ENCODE data around the gene PSMC1.
"Not testable (repeated sequence)": the region's sequence is repeated elsewhere in the genome, so short reads cannot be mapped to it uniquely, and the experiment has no call there.

Gene PSMC1

DNA sequence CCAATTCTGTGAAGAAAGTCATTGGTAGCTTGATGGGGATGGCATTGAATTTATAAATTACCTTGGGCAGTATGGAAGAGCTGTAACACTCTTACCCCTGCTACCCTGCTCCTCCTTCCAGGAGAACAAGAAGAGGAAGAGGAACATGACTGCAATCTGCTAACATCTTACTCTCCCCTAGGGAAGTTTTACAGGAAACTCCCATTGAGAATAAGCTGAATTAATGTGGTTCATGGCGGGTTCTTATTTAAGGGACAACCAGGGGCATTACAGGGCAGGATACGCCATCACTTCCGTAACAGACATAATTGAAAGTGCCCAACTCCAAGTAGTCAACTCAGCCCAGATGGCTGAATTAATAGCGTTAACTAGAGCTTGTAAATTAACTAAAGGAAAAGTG, 9.4 kb upstream of the PSMC1 start:
- Histone ChIP-seq H3K9me3 (ENCODE audit: low read length) (no peaks in the 10 kb centered on the region), H4K20me1 (ENCODE audit: insufficient read depth, low read length) (no peaks in the 10 kb centered on the region), H3F3A (ENCODE audit: insufficient read depth, low read length) (no peaks in the 10 kb centered on the region), H2AFZ (ENCODE audit: low read length) (no peak overlapping the region), H3K4me1 (ENCODE audit: insufficient read depth, low read length, severe bottlenecking) (no peaks in the 10 kb centered on the region), H3K9me2 (ENCODE audit: low read depth, low read length) (no peaks in the 10 kb centered on the region), H3K4me2 (ENCODE audit: low read length) (no peak overlapping the region), H3K9ac (ENCODE audit: low read length) (no peak overlapping the region), H3K27me3 (ENCODE audit: insufficient read depth, low read length) (no peaks in the 10 kb centered on the region; the same call in 1 of the 2 replicates), H3K79me2 (ENCODE audit: insufficient read depth, low read length) (no peaks in the 10 kb centered on the region), H3K27ac (ENCODE audit: low read depth, low read length, poor library complexity, severe bottlenecking) (no peak overlapping the region), H3K36me3 (ENCODE audit: insufficient read depth, low read length) (no peaks in the 10 kb centered on the region), H3K4me3 (ENCODE audit: low read depth, low read length, poor library complexity, severe bottlenecking) (no peak overlapping the region)
- TF ChIP-seq, protein P1, sequence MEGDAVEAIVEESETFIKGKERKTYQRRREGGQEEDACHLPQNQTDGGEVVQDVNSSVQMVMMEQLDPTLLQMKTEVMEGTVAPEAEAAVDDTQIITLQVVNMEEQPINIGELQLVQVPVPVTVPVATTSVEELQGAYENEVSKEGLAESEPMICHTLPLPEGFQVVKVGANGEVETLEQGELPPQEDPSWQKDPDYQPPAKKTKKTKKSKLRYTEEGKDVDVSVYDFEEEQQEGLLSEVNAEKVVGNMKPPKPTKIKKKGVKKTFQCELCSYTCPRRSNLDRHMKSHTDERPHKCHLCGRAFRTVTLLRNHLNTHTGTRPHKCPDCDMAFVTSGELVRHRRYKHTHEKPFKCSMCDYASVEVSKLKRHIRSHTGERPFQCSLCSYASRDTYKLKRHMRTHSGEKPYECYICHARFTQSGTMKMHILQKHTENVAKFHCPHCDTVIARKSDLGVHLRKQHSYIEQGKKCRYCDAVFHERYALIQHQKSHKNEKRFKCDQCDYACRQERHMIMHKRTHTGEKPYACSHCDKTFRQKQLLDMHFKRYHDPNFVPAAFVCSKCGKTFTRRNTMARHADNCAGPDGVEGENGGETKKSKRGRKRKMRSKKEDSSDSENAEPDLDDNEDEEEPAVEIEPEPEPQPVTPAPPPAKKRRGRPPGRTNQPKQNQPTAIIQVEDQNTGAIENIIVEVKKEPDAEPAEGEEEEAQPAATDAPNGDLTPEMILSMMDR (IDR thresholded peaks at IDR 0.05; ENCODE audit: low read length): no peak
- TF ChIP-seq EZH2 (IDR thresholded peaks at IDR 0.05; ENCODE audit: borderline replicate concordance, low read length): no peak

DNA sequence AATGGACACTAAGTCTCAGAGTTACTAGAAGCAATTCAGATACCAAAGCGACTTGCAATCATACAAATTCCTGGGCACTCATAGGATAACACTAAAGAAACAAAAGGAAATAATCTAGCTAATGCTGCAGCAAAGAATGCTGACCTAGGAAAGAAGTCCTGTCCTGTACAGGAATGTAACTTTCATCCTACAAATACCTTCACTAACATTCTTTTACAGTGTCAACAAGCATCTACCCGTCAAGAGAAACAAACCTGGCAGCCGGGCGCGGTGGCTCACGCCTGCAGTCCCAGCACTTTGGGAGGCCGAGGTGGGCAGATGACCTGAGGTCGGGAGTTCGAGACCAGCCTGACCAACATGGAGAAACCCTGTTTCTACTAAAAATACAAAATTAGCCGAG, 8.9 kb upstream of the PSMC1 start:
- not testable (repeated sequence) for H3K4me3 ChIP-seq (ENCODE audit: low read depth, low read length, poor library complexity, severe bottlenecking); H2AFZ ChIP-seq (ENCODE audit: low read length); H3K36me3 ChIP-seq (ENCODE audit: insufficient read depth, low read length); H4K20me1 ChIP-seq (ENCODE audit: insufficient read depth, low read length); H3F3A ChIP-seq (ENCODE audit: insufficient read depth, low read length); H3K9me2 ChIP-seq (ENCODE audit: low read depth, low read length); H3K9me3 ChIP-seq (ENCODE audit: low read length); H3K4me1 ChIP-seq (ENCODE audit: insufficient read depth, low read length, severe bottlenecking); H3K4me2 ChIP-seq (ENCODE audit: low read length); H3K27ac ChIP-seq (ENCODE audit: low read depth, low read length, poor library complexity, severe bottlenecking); H3K9ac ChIP-seq (ENCODE audit: low read length); H3K79me2 ChIP-seq (ENCODE audit: insufficient read depth, low read length); H3K27me3 ChIP-seq (ENCODE audit: insufficient read depth, low read length)

DNA sequence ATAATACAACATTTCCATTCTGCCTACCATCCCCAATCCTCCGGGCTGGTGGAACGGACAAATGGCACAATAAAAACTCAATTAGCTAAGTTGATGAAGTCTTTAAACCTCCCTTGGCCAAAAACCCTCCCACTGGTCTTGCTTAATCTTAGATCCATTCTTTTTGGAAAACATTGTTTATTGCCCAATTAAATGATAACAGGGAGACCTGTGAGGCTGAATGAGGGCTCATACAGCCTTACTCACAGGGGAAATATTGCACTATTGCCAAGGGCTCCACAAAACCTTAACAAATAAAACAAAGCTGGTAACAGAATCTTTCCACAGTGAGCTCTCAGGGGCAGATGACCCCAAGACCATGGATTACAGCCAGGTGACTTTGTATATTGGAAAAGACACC, 7.8 kb upstream of the PSMC1 start:
- no peaks in the 10 kb centered on the region; the same call in 1 of the 2 replicates for H3K27me3 ChIP-seq (ENCODE audit: insufficient read depth, low read length)
- no peak overlapping the region for H3K27ac ChIP-seq (ENCODE audit: low read depth, low read length, poor library complexity, severe bottlenecking)
- no peak for TF ChIP-seq EZH2 (IDR thresholded peaks at IDR 0.05; ENCODE audit: borderline replicate concordance, low read length)
- TF ChIP-seq, protein P1 (IDR thresholded peaks at IDR 0.05; ENCODE audit: low read length): no peak

DNA sequence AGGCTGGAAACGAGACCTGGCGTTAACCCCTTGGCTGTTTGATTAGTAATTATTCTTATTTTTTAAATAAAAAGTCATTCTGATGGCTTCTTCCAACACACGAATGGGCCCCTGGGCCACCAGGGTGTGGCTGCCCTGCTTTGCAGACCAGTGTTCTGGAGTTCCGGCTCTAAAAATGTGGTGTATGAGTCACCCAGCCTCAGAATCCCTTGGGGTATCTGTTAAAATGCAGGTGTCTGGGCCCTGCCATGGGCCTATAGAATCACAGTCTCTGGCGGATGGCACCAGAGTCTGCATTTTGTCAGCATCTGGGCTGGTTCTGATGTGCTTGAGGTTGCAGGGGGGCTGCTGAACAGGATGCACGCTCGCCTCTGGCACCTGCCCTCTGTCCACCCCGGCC, 2.5 kb upstream of the PSMC1 start:
- Histone ChIP-seq H3K27ac (ENCODE audit: low read depth, low read length, poor library complexity, severe bottlenecking) (no peak overlapping the region), H2AFZ (ENCODE audit: low read length) (0 out of 2 replicates have a peak overlapping the region, but pooled peaks have one; percentile 10)

More for the DNA sequence above, 7.8 kb upstream of the PSMC1 start:
- Histone ChIP-seq H3K4me1 (ENCODE audit: insufficient read depth, low read length, severe bottlenecking) (peaks cover 2% of the 10 kb centered on the region), H3K9me2 (ENCODE audit: low read depth, low read length) (no peaks in the 10 kb centered on the region), H3K9me3 (ENCODE audit: low read length) (no peaks in the 10 kb centered on the region), H3K79me2 (ENCODE audit: insufficient read depth, low read length) (no peaks in the 10 kb centered on the region), H4K20me1 (ENCODE audit: insufficient read depth, low read length) (no peaks in the 10 kb centered on the region), H3F3A (ENCODE audit: insufficient read depth, low read length) (no peaks in the 10 kb centered on the region), H2AFZ (ENCODE audit: low read length) (no peak overlapping the region), H3K4me3 (ENCODE audit: low read depth, low read length, poor library complexity, severe bottlenecking) (no peak overlapping the region), H3K9ac (ENCODE audit: low read length) (no peak overlapping the region), H3K36me3 (ENCODE audit: insufficient read depth, low read length) (no peaks in the 10 kb centered on the region), H3K4me2 (ENCODE audit: low read length) (no peak overlapping the region)

More for the DNA sequence above, 2.5 kb upstream of the PSMC1 start:
- Histone ChIP-seq H3K27me3 (ENCODE audit: insufficient read depth, low read length) (no peaks in the 10 kb centered on the region), H3K4me1 (ENCODE audit: insufficient read depth, low read length, severe bottlenecking) (peaks cover 31% of the 10 kb centered on the region), H3K4me3 (ENCODE audit: low read depth, low read length, poor library complexity, severe bottlenecking) (no peak overlapping the region), H3F3A (ENCODE audit: insufficient read depth, low read length) (no peaks in the 10 kb centered on the region), H3K4me2 (ENCODE audit: low read length) (no peak overlapping the region), H3K9me3 (ENCODE audit: low read length) (no peaks in the 10 kb centered on the region), H4K20me1 (ENCODE audit: insufficient read depth, low read length) (no peaks in the 10 kb centered on the region), H3K9ac (ENCODE audit: low read length) (no peak overlapping the region), H3K36me3 (ENCODE audit: insufficient read depth, low read length) (peaks cover 11% of the 10 kb centered on the region), H3K79me2 (ENCODE audit: insufficient read depth, low read length) (peaks cover 24% of the 10 kb centered on the region), H3K9me2 (ENCODE audit: low read depth, low read length) (no peaks in the 10 kb centered on the region)
- TF ChIP-seq EZH2 (IDR thresholded peaks at IDR 0.05; ENCODE audit: borderline replicate concordance, low read length): no peak

All from OCI-LY1 (cell line).